ENCODE results near the gene STEAP2.

DNA sequence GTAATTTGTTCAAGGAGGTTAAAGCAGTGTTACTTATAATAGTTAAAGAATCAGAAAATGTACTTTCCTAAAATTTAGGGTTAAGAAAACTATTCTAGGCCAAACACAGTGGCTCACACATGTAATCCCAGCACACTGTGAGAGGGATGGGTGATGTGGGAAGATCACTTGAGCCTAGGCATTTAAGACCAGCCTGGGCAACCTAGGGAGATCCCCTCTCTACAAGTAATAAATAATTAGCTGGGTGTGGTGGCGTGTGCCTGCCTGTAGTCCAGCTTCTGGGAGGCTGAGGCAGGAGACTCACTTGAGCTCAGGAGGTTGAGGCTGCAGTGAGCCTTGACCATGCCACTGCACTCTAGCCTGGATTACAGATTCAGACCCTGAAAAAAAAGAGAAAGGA is 3.6 kb upstream of the STEAP2 start:
- TF ChIP-seq, protein P1, sequence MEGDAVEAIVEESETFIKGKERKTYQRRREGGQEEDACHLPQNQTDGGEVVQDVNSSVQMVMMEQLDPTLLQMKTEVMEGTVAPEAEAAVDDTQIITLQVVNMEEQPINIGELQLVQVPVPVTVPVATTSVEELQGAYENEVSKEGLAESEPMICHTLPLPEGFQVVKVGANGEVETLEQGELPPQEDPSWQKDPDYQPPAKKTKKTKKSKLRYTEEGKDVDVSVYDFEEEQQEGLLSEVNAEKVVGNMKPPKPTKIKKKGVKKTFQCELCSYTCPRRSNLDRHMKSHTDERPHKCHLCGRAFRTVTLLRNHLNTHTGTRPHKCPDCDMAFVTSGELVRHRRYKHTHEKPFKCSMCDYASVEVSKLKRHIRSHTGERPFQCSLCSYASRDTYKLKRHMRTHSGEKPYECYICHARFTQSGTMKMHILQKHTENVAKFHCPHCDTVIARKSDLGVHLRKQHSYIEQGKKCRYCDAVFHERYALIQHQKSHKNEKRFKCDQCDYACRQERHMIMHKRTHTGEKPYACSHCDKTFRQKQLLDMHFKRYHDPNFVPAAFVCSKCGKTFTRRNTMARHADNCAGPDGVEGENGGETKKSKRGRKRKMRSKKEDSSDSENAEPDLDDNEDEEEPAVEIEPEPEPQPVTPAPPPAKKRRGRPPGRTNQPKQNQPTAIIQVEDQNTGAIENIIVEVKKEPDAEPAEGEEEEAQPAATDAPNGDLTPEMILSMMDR (IDR thresholded peaks at IDR 0.05): no peak
- TF ChIP-seq POLR2AphosphoS5 (IDR thresholded peaks at IDR 0.05) (no peak), POLR2A (IDR thresholded peaks at IDR 0.05) (no peak)

Data from gastroesophageal sphincter (tissue), 3 donors.